ENCODE data around the gene COL23A1.
A peak's percentile ranks its signal among the peaks of the same experiment; 100 is the strongest.

Gene COL23A1

GRCh38 chr5:178532666-178533065, 57.5 kb downstream of the COL23A1 start:
- H3K27ac ChIP-seq (ENCODE audit: low read depth, low read length) = no peak overlapping the region
- H3K4ac ChIP-seq (ENCODE audit: low read depth, low read length) = no peak overlapping the region
- no peak overlapping the region for H2BK15ac ChIP-seq (replicated peaks; ENCODE audit: low read depth)
- no peak overlapping the region for H3K56ac ChIP-seq (ENCODE audit: low read length)
- DNase-seq = no peak
- no peak overlapping the region for H4K5ac ChIP-seq (ENCODE audit: low read length)
- H3K4me3 ChIP-seq (ENCODE audit: low read length) = no peak overlapping the region
- H3K4me2 ChIP-seq (ENCODE audit: low read length) = no peak overlapping the region
- no peaks in the 10 kb centered on the region for H3K36me3 ChIP-seq (ENCODE audit: control insufficient read depth, insufficient read depth, low read length)
- H3K79me1 ChIP-seq (ENCODE audit: low read length) = no peaks in the 10 kb centered on the region
- H3K18ac ChIP-seq (ENCODE audit: low read length) = no peak overlapping the region
- no peaks in the 10 kb centered on the region for H3K27me3 ChIP-seq (ENCODE audit: insufficient read depth, low read length, poor library complexity)
- H2AK5ac ChIP-seq (ENCODE audit: low read length) = no peak overlapping the region
- no CpG with 5 or more reads among the region's 7 CpGs for WGBS (ENCODE audit: extremely low coverage, insufficient coverage, low lambda C conversion rate)
- no peak overlapping the region for H3K9ac ChIP-seq (ENCODE audit: low read length)
- H3K4me1 ChIP-seq (ENCODE audit: control insufficient read depth, low read depth, low read length) = no peaks in the 10 kb centered on the region
- H2BK5ac ChIP-seq (ENCODE audit: low read length) = no peak overlapping the region
- H3K79me2 ChIP-seq (ENCODE audit: control insufficient read depth, insufficient read depth, low read length) = no peaks in the 10 kb centered on the region
- no peak overlapping the region for H2BK120ac ChIP-seq (ENCODE audit: low read depth, low read length)
- no peak overlapping the region for H3K23ac ChIP-seq (ENCODE audit: low read length)
- no peak overlapping the region for H4K8ac ChIP-seq (ENCODE audit: low read depth, low read length)

GRCh38 chr5:178532236-178532635, 58.0 kb downstream of the COL23A1 start:
- WGBS (ENCODE audit: extremely low coverage, insufficient coverage, low lambda C conversion rate) = no CpG with 5 or more reads among the region's 5 CpGs
- H2BK120ac ChIP-seq (ENCODE audit: low read depth, low read length) = no peak overlapping the region
- no peak overlapping the region for H3K4me3 ChIP-seq (ENCODE audit: low read length)
- H2BK15ac ChIP-seq (replicated peaks; ENCODE audit: low read depth) = no peak overlapping the region
- H3K4ac ChIP-seq (ENCODE audit: low read depth, low read length) = no peak overlapping the region
- H3K27ac ChIP-seq (ENCODE audit: low read depth, low read length) = no peak overlapping the region
- no peak overlapping the region for H2BK5ac ChIP-seq (ENCODE audit: low read length)
- H3K36me3 ChIP-seq (ENCODE audit: control insufficient read depth, insufficient read depth, low read length) = no peaks in the 10 kb centered on the region
- no peak overlapping the region for H3K18ac ChIP-seq (ENCODE audit: low read length)
- H3K23ac ChIP-seq (ENCODE audit: low read length) = no peak overlapping the region
- H3K4me2 ChIP-seq (ENCODE audit: low read length) = no peak overlapping the region
- H3K9ac ChIP-seq (ENCODE audit: low read length) = no peak overlapping the region
- no peaks in the 10 kb centered on the region for H3K27me3 ChIP-seq (ENCODE audit: insufficient read depth, low read length, poor library complexity)
- H3K79me1 ChIP-seq (ENCODE audit: low read length) = no peaks in the 10 kb centered on the region
- no peak for DNase-seq
- no peak overlapping the region for H3K56ac ChIP-seq (ENCODE audit: low read length)
- no peaks in the 10 kb centered on the region for H3K4me1 ChIP-seq (ENCODE audit: control insufficient read depth, low read depth, low read length)
- no peak overlapping the region for H4K5ac ChIP-seq (ENCODE audit: low read length)
- H4K8ac ChIP-seq (ENCODE audit: low read depth, low read length) = no peak overlapping the region
- H3K79me2 ChIP-seq (ENCODE audit: control insufficient read depth, insufficient read depth, low read length) = no peaks in the 10 kb centered on the region
- no peak overlapping the region for H2AK5ac ChIP-seq (ENCODE audit: low read length)

DNA sequence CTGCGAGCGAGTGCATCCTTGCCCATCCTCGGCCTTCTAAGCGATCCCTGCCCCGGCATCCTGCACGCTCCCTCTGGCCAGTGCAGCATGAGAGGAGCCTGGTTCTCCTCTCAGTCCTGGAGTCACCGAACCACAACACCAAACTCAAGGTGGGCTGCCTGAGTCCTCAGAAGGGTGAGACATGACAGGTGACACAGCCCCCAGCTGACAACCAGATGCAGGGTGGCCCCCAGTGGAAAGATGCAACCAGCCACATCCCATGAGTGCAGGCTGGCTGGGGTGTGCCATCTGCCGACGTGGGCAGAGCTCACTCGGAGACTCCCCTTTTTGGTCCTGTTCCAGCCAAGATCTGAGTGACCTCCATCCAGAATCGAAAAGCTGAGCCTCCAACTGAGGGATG, 58.4 kb downstream of the COL23A1 start:
- H4K5ac ChIP-seq (ENCODE audit: low read length) = no peak overlapping the region
- H2BK5ac ChIP-seq (ENCODE audit: low read length) = no peak overlapping the region
- no peak for DNase-seq
- no peak overlapping the region for H3K4me3 ChIP-seq (ENCODE audit: low read length)
- no peak overlapping the region for H2BK120ac ChIP-seq (ENCODE audit: low read depth, low read length)
- no peak overlapping the region for H3K9ac ChIP-seq (ENCODE audit: low read length)
- no peaks in the 10 kb centered on the region for H3K36me3 ChIP-seq (ENCODE audit: control insufficient read depth, insufficient read depth, low read length)
- H3K27ac ChIP-seq (ENCODE audit: low read depth, low read length) = no peak overlapping the region
- H4K8ac ChIP-seq (ENCODE audit: low read depth, low read length) = no peak overlapping the region
- no peak overlapping the region for H2BK15ac ChIP-seq (replicated peaks; ENCODE audit: low read depth)
- H3K27me3 ChIP-seq (ENCODE audit: insufficient read depth, low read length, poor library complexity) = no peaks in the 10 kb centered on the region
- no CpG with 5 or more reads among the region's 11 CpGs for WGBS (ENCODE audit: extremely low coverage, insufficient coverage, low lambda C conversion rate)
- H3K4ac ChIP-seq (ENCODE audit: low read depth, low read length) = no peak overlapping the region
- no peak overlapping the region for H3K4me2 ChIP-seq (ENCODE audit: low read length)
- H3K23ac ChIP-seq (ENCODE audit: low read length) = no peak overlapping the region
- no peak overlapping the region for H2AK5ac ChIP-seq (ENCODE audit: low read length)
- no peak overlapping the region for H3K56ac ChIP-seq (ENCODE audit: low read length)
- no peaks in the 10 kb centered on the region for H3K79me2 ChIP-seq (ENCODE audit: control insufficient read depth, insufficient read depth, low read length)
- H3K79me1 ChIP-seq (ENCODE audit: low read length) = no peaks in the 10 kb centered on the region
- no peak overlapping the region for H3K18ac ChIP-seq (ENCODE audit: low read length)
- peaks cover 4% of the 10 kb centered on the region for H3K4me1 ChIP-seq (ENCODE audit: control insufficient read depth, low read depth, low read length)

DNA sequence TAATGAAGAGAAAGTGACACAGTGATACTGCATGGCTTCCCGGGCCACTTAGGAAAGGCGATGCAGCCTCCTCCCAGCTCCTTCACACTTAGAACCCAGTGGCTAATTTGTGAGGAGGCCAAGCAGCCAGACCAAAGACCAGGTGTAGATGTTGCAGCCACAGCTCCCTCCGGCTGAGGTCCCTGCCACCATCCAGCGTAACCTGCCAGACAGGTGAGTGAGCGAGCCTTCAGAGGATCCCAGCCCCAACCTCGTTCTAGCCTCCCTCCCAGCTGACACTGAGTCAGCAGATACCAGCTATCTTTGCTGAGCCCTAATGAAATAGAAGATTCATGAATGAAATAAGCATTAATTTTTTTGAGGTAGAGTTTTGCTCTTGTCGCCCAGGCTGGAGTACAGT, 59.7 kb downstream of the COL23A1 start:
- H3K9ac ChIP-seq (ENCODE audit: low read length) = no peak overlapping the region
- no peak overlapping the region for H3K27ac ChIP-seq (ENCODE audit: low read depth, low read length)
- no peak overlapping the region for H3K18ac ChIP-seq (ENCODE audit: low read length)
- H3K4me2 ChIP-seq (ENCODE audit: low read length) = no peak overlapping the region
- H3K27me3 ChIP-seq (ENCODE audit: insufficient read depth, low read length, poor library complexity) = no peaks in the 10 kb centered on the region
- H4K5ac ChIP-seq (ENCODE audit: low read length) = no peak overlapping the region
- H2BK15ac ChIP-seq (replicated peaks; ENCODE audit: low read depth) = no peak overlapping the region
- no peak overlapping the region for H3K23ac ChIP-seq (ENCODE audit: low read length)
- no peaks in the 10 kb centered on the region for H3K79me2 ChIP-seq (ENCODE audit: control insufficient read depth, insufficient read depth, low read length)
- no peak overlapping the region for H4K8ac ChIP-seq (ENCODE audit: low read depth, low read length)
- H3K4ac ChIP-seq (ENCODE audit: low read depth, low read length) = no peak overlapping the region
- no peak overlapping the region for H3K56ac ChIP-seq (ENCODE audit: low read length)
- no peaks in the 10 kb centered on the region for H3K79me1 ChIP-seq (ENCODE audit: low read length)
- WGBS (ENCODE audit: extremely low coverage, insufficient coverage, low lambda C conversion rate) = no CpG with 5 or more reads among the region's 7 CpGs
- H3K4me3 ChIP-seq (ENCODE audit: low read length) = no peak overlapping the region
- no peaks in the 10 kb centered on the region for H3K36me3 ChIP-seq (ENCODE audit: control insufficient read depth, insufficient read depth, low read length)
- H3K4me1 ChIP-seq (ENCODE audit: control insufficient read depth, low read depth, low read length) = peaks cover 7% of the 10 kb centered on the region
- H2AK5ac ChIP-seq (ENCODE audit: low read length) = no peak overlapping the region
- H2BK5ac ChIP-seq (ENCODE audit: low read length) = no peak overlapping the region
- DNase-seq = no peak
- no peak overlapping the region for H2BK120ac ChIP-seq (ENCODE audit: low read depth, low read length)

DNA sequence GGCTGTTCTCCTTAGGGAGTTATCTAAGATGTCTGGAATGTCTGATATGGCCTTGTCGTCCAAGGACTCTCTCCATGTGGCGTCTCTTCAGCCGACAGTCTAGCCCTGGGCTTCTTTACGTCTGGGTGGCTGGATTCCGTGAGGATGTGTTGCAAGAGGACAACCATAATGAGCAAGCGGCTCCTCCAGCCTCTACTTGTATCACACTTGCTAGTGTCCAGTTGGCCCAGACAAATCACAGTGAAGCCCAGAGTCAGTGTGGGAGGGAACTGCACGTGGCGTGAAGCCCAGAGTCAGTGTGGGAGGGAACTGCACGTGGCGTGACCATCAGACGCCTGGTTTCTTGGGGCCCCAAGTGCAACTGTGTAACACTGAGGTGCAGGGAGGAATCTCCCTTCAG, 61.1 kb downstream of the COL23A1 start:
- no peak overlapping the region for H3K18ac ChIP-seq (ENCODE audit: low read length)
- no peak overlapping the region for H3K4me2 ChIP-seq (ENCODE audit: low read length)
- no peak overlapping the region for H4K8ac ChIP-seq (ENCODE audit: low read depth, low read length)
- H3K27ac ChIP-seq (ENCODE audit: low read depth, low read length) = no peak overlapping the region
- H3K79me1 ChIP-seq (ENCODE audit: low read length) = no peaks in the 10 kb centered on the region
- peak; percentile 61 for DNase-seq
- H2BK15ac ChIP-seq (replicated peaks; ENCODE audit: low read depth) = no peak overlapping the region
- no peak overlapping the region for H2BK120ac ChIP-seq (ENCODE audit: low read depth, low read length)
- H3K36me3 ChIP-seq (ENCODE audit: control insufficient read depth, insufficient read depth, low read length) = no peaks in the 10 kb centered on the region
- H3K79me2 ChIP-seq (ENCODE audit: control insufficient read depth, insufficient read depth, low read length) = no peaks in the 10 kb centered on the region
- H3K4me3 ChIP-seq (ENCODE audit: low read length) = no peak overlapping the region
- H2BK5ac ChIP-seq (ENCODE audit: low read length) = no peak overlapping the region
- H3K27me3 ChIP-seq (ENCODE audit: insufficient read depth, low read length, poor library complexity) = no peaks in the 10 kb centered on the region
- no peak overlapping the region for H4K5ac ChIP-seq (ENCODE audit: low read length)
- peak overlapping the region; percentile 86 for H3K23ac ChIP-seq (ENCODE audit: low read length)
- H3K56ac ChIP-seq (ENCODE audit: low read length) = peak overlapping the region; percentile 20
- WGBS (ENCODE audit: extremely low coverage, insufficient coverage, low lambda C conversion rate) = no CpG with 5 or more reads among the region's 11 CpGs
- no peak overlapping the region for H3K9ac ChIP-seq (ENCODE audit: low read length)
- H3K4me1 ChIP-seq (ENCODE audit: control insufficient read depth, low read depth, low read length) = peaks cover 7% of the 10 kb centered on the region
- no peak overlapping the region for H2AK5ac ChIP-seq (ENCODE audit: low read length)
- no peak overlapping the region for H3K4ac ChIP-seq (ENCODE audit: low read depth, low read length)

DNA sequence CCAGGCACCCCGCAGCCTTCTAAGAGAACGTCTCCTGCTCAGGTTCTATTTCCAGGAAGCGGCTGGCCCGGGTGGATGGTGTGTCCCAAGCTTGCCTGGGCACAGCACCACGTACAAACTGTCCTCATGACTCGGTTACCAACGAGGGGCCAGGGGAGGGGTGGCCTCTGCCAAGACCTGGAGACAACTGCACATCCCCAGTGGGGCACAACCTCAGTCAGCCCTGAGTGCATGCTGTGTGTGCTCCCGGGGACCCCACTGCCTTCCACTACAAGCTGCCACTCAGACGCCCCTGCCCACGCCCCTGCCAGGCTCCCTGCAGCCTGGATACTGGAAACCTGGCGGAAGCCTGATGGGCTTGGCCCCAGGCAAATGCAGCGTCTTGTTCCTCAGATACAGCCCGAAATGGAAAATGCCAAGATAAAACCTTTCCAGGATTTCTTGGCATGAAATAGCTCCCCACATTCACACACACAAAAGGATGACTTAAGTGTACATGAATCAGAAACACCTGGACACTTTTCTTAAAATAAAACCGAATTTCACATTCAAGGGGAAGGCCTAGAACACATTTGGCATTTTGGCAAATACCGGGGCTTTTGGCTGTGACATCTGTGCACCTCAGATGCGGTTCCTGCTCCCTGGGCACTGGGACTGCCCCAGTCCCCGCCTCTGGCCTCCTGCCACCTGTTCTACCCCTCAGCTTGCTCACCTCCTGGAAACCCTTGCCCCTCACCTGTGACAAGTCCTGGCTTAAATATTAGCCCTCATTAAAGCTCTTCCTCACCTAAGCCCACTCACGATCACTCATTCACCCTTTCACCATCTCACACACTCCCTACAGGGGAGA, 62.5 kb downstream of the COL23A1 start:
- Histone ChIP-seq H4K8ac (ENCODE audit: low read depth, low read length) (no peak overlapping the region), H3K18ac (ENCODE audit: low read length) (no peak overlapping the region), H2BK5ac (ENCODE audit: low read length) (no peak overlapping the region), H3K27me3 (ENCODE audit: insufficient read depth, low read length, poor library complexity) (no peaks in the 10 kb centered on the region), H2BK15ac (replicated peaks; ENCODE audit: low read depth) (no peak overlapping the region), H3K4me2 (ENCODE audit: low read length) (no peak overlapping the region), H3K36me3 (ENCODE audit: control insufficient read depth, insufficient read depth, low read length) (no peaks in the 10 kb centered on the region), H3K79me1 (ENCODE audit: low read length) (no peaks in the 10 kb centered on the region), H3K4ac (ENCODE audit: low read depth, low read length) (no peak overlapping the region), H3K27ac (ENCODE audit: low read depth, low read length) (no peak overlapping the region), H3K9ac (ENCODE audit: low read length) (no peak overlapping the region), H3K4me1 (ENCODE audit: control insufficient read depth, low read depth, low read length) (peaks cover 7% of the 10 kb centered on the region), H3K56ac (ENCODE audit: low read length) (peak overlapping the region; percentile 34), H2BK120ac (ENCODE audit: low read depth, low read length) (no peak overlapping the region), H3K23ac (ENCODE audit: low read length) (no peak overlapping the region), H4K5ac (ENCODE audit: low read length) (no peak overlapping the region), H3K79me2 (ENCODE audit: control insufficient read depth, insufficient read depth, low read length) (no peaks in the 10 kb centered on the region), H2AK5ac (ENCODE audit: low read length) (no peak overlapping the region), H3K4me3 (ENCODE audit: low read length) (no peak overlapping the region)
- DNase-seq = no peak
- no CpG with 5 or more reads among the region's 18 CpGs for WGBS (ENCODE audit: extremely low coverage, insufficient coverage, low lambda C conversion rate)

Measured in mesendoderm (in vitro differentiated cells).